MM.1S (cell line): Measurements from ENCODE around the gene CFAP90.
A peak's percentile ranks its signal among the peaks of the same experiment; 100 is the strongest.

Source experiments
- DNase-seq: peaks from one replicate; pipeline ENCODE4 v3.0.0-alpha.2; 2015
- H2AFZ ChIP-seq: fragments of 300-600 bp; sonication (generic); 2 replicates; pipeline ENCODE4 v1.6.0; 2016; ENCODE audit warnings: antibody characterized with exemption, low read length
- H3F3A ChIP-seq: fragments of 300-600 bp; sonication (generic); 2 replicates; pipeline ENCODE4 v1.6.1; 2016; ENCODE audit warnings: mild to moderate bottlenecking, antibody characterized with exemption, low read length, moderate library complexity, mixed read lengths; ENCODE audit not compliant: insufficient read depth
- H3K27ac ChIP-seq: fragments of 300-600 bp; sonication (generic); 2 replicates; pipeline ENCODE4 v1.5.1; 2016; ENCODE audit warnings: mild to moderate bottlenecking, low read length
- H3K27me3 ChIP-seq: fragments of 300-600 bp; sonication (generic); replicated peaks from 2 replicates; pipeline ENCODE4 v1.6.0; 2016; ENCODE audit warnings: low read length; ENCODE audit not compliant: insufficient read depth
- H3K36me3 ChIP-seq: fragments of 300-600 bp; sonication (generic); replicated peaks from 2 replicates; pipeline ENCODE4 v1.6.1; 2016; ENCODE audit warnings: mild to moderate bottlenecking, low read length, mixed read lengths; ENCODE audit not compliant: insufficient read depth
- H3K4me1 ChIP-seq: fragments of 300-600 bp; sonication (generic); 2 replicates; pipeline ENCODE4 v1.6.1; 2016; ENCODE audit warnings: low read length, mixed read lengths
- H3K4me2 ChIP-seq: fragments of 300-600 bp; sonication (generic); 2 replicates; pipeline ENCODE4 v1.6.0; 2016; ENCODE audit warnings: low read depth, low read length
- H3K4me3 ChIP-seq: fragments of 300-600 bp; sonication (generic); 2 replicates; pipeline ENCODE4 v1.5.1; 2016; ENCODE audit warnings: low read length, mixed read lengths
- H3K79me2 ChIP-seq: fragments of 300-600 bp; sonication (generic); 2 replicates; pipeline ENCODE4 v1.6.1; 2016; ENCODE audit warnings: mixed run types, low read length, mixed read lengths
- H3K9ac ChIP-seq: fragments of 300-600 bp; sonication (generic); 2 replicates; pipeline ENCODE4 v1.6.1; 2016; ENCODE audit warnings: low read length, mixed read lengths
- H3K9me2 ChIP-seq: fragments of 300-600 bp; sonication (generic); replicated peaks from 2 replicates; pipeline ENCODE4 v1.6.1; 2016; ENCODE audit warnings: mild to moderate bottlenecking, low read length, mixed read lengths; ENCODE audit not compliant: insufficient read depth
- H3K9me3 ChIP-seq: fragments of 300-600 bp; sonication (generic); replicated peaks from 2 replicates; pipeline ENCODE4 v1.6.1; 2016; ENCODE audit warnings: mild to moderate bottlenecking, low read length, mixed read lengths; ENCODE audit not compliant: insufficient read depth
- H4K20me1 ChIP-seq: fragments of 300-600 bp; sonication (generic); 2 replicates; pipeline ENCODE4 v1.6.1; 2016; ENCODE audit warnings: mild to moderate bottlenecking, low read length, moderate library complexity, mixed read lengths; ENCODE audit not compliant: insufficient read depth
- EZH2 ChIP-seq: fragments of 300-600 bp; sonication (generic); optimal IDR thresholded peaks from 2 replicates; pipeline ENCODE3; 2017; ENCODE audit warnings: low read depth, mild to moderate bottlenecking, antibody characterized with exemption, low read length, mixed read lengths
- EZH2phosphoT487 ChIP-seq: fragments of 300-600 bp; sonication (generic); IDR thresholded peaks from 2 replicates; pipeline ENCODE4 v1.6.1; 2018; ENCODE audit warnings: antibody characterized with exemption, low read length
- TF ChIP-seq, protein P1 (sequence below): fragments of 300-600 bp; sonication (generic); IDR thresholded peaks from 2 replicates; pipeline ENCODE4 v1.5.1; 2016; ENCODE audit warnings: antibody characterized with exemption, low read length, mixed read lengths

Gene CFAP90

DNA sequence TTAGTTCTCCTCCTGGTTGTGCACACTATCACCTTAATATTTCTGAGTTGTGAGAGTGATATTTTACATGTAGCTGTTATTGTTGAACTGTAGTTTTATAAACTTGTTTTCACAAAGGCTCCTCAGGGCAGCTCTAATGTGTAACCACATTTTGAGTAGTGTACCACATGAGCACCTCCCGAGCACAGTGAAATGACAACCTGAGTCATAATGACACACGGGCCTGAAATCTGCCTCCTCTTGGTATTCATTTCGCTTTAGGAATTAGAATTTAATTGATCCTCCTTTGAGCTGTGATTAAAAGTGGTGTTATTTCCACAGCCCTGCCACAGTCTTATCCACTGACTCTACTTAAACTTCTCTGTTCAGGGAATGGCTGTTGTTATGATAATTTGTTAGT is 25.9 kb upstream of the CFAP90 start:
- peaks cover 64% of the 10 kb centered on the region for H4K20me1 ChIP-seq
- no peaks in the 10 kb centered on the region for H3K9me3 ChIP-seq
- peaks cover 36% of the 10 kb centered on the region for H3K4me1 ChIP-seq
- H3K79me2 ChIP-seq = peaks cover 96% of the 10 kb centered on the region
- H3K9me2 ChIP-seq = no peaks in the 10 kb centered on the region
- peaks cover 58% of the 10 kb centered on the region for H3K36me3 ChIP-seq
- H3K27ac ChIP-seq = no peak overlapping the region
- DNase-seq = no peak
- H3K27me3 ChIP-seq = no peaks in the 10 kb centered on the region
- H3F3A ChIP-seq = peaks cover 22% of the 10 kb centered on the region
- TF ChIP-seq EZH2 (no peak), EZH2phosphoT487 (no peak)
- TF ChIP-seq, protein P1, sequence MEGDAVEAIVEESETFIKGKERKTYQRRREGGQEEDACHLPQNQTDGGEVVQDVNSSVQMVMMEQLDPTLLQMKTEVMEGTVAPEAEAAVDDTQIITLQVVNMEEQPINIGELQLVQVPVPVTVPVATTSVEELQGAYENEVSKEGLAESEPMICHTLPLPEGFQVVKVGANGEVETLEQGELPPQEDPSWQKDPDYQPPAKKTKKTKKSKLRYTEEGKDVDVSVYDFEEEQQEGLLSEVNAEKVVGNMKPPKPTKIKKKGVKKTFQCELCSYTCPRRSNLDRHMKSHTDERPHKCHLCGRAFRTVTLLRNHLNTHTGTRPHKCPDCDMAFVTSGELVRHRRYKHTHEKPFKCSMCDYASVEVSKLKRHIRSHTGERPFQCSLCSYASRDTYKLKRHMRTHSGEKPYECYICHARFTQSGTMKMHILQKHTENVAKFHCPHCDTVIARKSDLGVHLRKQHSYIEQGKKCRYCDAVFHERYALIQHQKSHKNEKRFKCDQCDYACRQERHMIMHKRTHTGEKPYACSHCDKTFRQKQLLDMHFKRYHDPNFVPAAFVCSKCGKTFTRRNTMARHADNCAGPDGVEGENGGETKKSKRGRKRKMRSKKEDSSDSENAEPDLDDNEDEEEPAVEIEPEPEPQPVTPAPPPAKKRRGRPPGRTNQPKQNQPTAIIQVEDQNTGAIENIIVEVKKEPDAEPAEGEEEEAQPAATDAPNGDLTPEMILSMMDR = no peak
- H2AFZ ChIP-seq = no peak overlapping the region
- no peak overlapping the region for H3K4me3 ChIP-seq
- H3K9ac ChIP-seq = no peak overlapping the region
- H3K4me2 ChIP-seq = no peak overlapping the region

DNA sequence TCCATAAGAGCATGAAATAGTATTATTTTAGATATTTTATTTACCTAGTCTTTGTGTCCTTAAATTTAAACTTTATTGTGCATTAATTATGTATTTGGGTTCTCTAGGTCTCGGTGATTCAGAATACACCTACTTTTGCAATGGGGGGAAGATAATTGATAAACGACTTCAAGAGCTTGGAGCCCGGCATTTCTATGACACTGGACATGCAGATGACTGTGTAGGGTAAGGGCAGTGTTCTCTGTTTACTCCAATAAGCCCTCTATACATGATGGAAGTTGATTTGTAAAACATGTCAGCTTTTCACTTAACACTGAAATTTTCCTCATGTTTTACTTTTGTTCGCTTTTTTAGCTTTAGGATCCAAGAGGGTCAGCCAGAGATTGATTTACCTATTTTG is 24.2 kb upstream of the CFAP90 start:
- Histone ChIP-seq H3K4me1 (peaks cover 42% of the 10 kb centered on the region), H4K20me1 (peaks cover 47% of the 10 kb centered on the region)

DNA sequence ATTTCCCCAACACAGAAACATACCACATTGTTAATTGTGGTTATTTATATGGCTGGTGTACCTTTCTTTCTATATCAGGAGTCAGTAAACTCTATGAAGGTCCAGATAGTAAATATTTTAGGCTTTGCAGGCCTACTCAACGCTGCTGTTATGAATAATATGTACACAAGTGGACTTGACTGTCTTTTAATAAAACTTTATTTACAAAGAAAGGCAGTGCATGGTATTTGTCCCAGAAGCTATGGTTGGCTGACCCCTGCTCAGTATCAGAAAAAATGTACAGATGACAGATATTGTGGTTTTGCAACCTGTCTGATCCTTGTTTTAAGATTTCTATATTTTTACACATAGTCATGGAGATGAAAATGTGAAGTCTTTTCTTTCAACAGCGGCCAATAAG is 23.7 kb upstream of the CFAP90 start:
- Histone ChIP-seq H3F3A (peaks cover 43% of the 10 kb centered on the region), H3K4me2 (peak overlapping the region; percentile 88; the same call in 1 of the 2 replicates), H4K20me1 (peaks cover 41% of the 10 kb centered on the region), H3K27ac (no peak overlapping the region), H3K9ac (no peak overlapping the region), H3K79me2 (peaks cover 94% of the 10 kb centered on the region), H3K27me3 (no peaks in the 10 kb centered on the region), H3K9me2 (no peaks in the 10 kb centered on the region), H3K9me3 (no peaks in the 10 kb centered on the region), H3K4me3 (no peak overlapping the region), H3K4me1 (peaks cover 42% of the 10 kb centered on the region), H3K36me3 (peaks cover 44% of the 10 kb centered on the region), H2AFZ (no peak overlapping the region)
- no peak for DNase-seq
- TF ChIP-seq EZH2 (no peak), EZH2phosphoT487 (no peak)
- TF ChIP-seq, protein P1 = no peak

More for the DNA sequence above, 24.2 kb upstream of the CFAP90 start:
- peaks cover 38% of the 10 kb centered on the region for H3F3A ChIP-seq
- H3K4me2 ChIP-seq = no peak overlapping the region
- TF ChIP-seq, protein P1 = no peak
- TF ChIP-seq EZH2 = no peak
- no peak for TF ChIP-seq EZH2phosphoT487
- H3K9me3 ChIP-seq = no peaks in the 10 kb centered on the region
- H3K9me2 ChIP-seq = no peaks in the 10 kb centered on the region
- DNase-seq = no peak
- H3K4me3 ChIP-seq = no peak overlapping the region
- no peak overlapping the region for H2AFZ ChIP-seq
- H3K9ac ChIP-seq = no peak overlapping the region
- peaks cover 48% of the 10 kb centered on the region for H3K36me3 ChIP-seq
- H3K27ac ChIP-seq = no peak overlapping the region
- peaks cover 94% of the 10 kb centered on the region for H3K79me2 ChIP-seq
- H3K27me3 ChIP-seq = no peaks in the 10 kb centered on the region
